LHCN-M2 (cell line): Measurements from ENCODE around the gene RBM43. TPM values are rescaled to one million over a fixed set of nuclear protein-coding genes. Genes with fewer than 3 reads are reported as not detected.

Experiments used
- DNase-seq: peaks from one replicate; pipeline ENCODE4 v3.0.0-alpha.2; 2012; ENCODE audit warnings: low read depth
- total RNA-seq: library from RNA; depleted of rRNA; stranded (reverse); fragments of >200 nt; gene quantifications from 2 replicates; pipeline ENCODE4 v1.2.3, GENCODE V29; 2014; rRNA removed

Gene RBM43
- total RNA-seq, 1 experiment from 2014 or later, result 6.0 TPM

- DNase-seq, result no peak
Measured at GRCh38 chr2:151230627-151231140, 31.0 kb downstream of the RBM43 start.

DNA sequence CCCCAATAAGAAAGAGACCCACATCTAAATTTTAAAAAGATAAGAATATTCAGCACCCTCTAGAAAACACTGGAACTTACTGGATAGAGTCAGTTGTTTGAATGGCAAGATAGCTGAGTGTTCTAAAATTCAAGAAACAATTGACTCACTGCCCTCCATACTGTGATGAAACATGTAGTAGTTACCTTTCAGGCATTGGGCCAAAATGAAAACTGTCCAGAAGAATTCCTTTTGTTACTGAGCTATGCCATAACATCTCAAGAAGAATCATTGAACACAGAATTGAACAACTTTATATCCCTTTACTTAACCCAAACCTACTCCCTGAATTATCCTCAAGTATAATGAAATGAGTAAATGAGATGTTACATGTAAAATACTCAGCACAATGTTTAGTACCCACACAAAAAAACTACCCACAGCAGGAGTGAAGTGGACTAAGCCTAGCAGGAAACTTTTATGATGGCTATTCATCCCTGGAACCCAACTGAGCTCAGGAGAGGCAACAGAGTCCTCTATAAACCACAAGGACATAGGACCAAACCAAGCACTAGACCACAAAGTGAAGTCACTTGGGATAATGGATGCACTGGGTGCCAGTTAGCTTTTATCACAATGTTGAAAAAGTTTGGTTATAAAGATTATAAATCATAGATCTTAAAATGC, 32.7 kb downstream of the RBM43 start:
- peak; percentile 3 for DNase-seq

- no peak for DNase-seq
Measured at GRCh38 chr2:151217343-151217742, 44.3 kb downstream of the RBM43 start.

GRCh38 chr2:151207100-151207499, 54.6 kb downstream of the RBM43 start:
- DNase-seq, result no peak

- DNase-seq, result no peak
Measured at GRCh38 chr2:151206446-151206968, 55.2 kb downstream of the RBM43 start.

DNA sequence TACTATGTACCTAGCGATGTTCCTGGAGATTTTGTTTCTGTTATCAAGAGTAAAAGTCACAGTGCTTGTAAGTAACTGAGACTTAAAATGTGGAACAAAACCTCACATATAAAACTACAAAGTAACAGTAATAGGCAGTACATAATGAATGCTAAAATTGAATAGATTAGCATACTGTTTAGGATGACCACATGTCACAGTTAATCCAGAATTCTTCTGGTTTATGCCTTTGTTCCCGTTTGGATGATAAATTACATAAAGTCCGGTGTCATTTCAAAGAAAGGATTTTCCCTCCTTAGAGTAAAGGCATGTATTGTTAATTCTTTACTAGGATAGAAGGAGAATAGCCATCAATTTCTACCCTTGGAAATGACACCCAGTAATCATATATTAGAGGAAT, 56.1 kb downstream of the RBM43 start:
- DNase-seq, result no peak

DNA sequence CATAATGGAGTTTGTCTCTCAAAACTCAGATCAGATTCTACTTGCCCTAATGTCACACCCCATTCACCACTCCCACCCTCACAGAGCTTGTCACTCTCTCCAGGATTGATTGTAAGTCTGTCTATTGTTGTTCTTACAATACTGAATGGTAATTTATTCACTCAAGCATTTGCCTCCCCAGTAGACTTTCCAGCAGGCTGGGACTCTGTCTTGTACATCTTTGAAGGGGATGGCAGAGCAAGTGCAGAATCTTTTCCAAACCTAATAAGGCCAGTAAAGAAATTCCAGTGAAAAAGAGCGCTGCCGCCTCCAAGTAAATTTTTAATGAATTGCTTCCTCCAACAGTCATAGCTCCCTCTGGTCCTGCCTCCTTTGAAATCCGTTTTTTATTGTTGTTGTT, 56.9 kb downstream of the RBM43 start:
- no peak for DNase-seq

- DNase-seq, result no peak
Measured at GRCh38 chr2:151200844-151201243, 60.8 kb downstream of the RBM43 start.

DNA sequence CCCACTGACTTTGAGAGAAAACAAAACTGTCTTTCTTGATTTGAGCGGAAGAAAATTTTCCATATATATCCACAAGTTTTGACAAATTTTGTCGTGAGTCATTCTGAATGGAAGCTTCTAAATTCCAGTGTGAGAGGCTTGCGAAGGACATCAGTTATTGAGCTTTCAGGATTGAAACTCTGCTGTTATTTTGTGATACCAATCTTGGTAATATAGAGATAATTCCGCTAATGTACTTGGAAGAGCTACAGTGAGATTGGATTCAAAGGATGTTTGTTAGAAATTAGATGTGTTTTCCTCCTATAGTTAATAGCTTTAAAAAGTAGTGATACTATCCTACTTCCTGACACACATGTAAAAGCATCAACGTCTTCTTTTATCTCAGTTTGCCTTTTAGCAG, 61.4 kb downstream of the RBM43 start:
- DNase-seq, result no peak

GRCh38 chr2:151198645-151199044, 63.0 kb downstream of the RBM43 start:
- DNase-seq, result no peak

Other genes with a start within 250 kb of the RBM43 start
- 5.5 and 9.2 TPM in 2 replicates for gene NMI, start 27.8 kb upstream of the RBM43 start, total RNA-seq
- gene TNFAIP6, start 95.7 kb upstream of the RBM43 start, total RNA-seq, result 20.3 and 21.3 TPM in 2 replicates
- gene RIF1, start 148.0 kb upstream of the RBM43 start, total RNA-seq, result 37.4 and 45.1 TPM in 2 replicates